GM23338 (cell line): ENCODE results near the gene OR14A16.

Experiments used
- CTCF ChIP-seq, 2 experiments: fragments of 200-600 bp in 1 of 2; sonication (generic) in 1 of 2; conservative IDR thresholded peaks; 2 replicates each; pipeline versions ENCODE4 v1.5.1 to v1.6.1; 2016 to 2017; ENCODE audit warnings: antibody characterized with exemption in 2 of 2, low read depth in 2 of 2, mild to moderate bottlenecking in 2 of 2, moderate library complexity in 1 of 2
- POLR2AphosphoS5 ChIP-seq: IDR thresholded peaks from 2 replicates; pipeline ENCODE4 v1.6.1; 2016; ENCODE audit warnings: antibody characterized with exemption, low read depth

DNA sequence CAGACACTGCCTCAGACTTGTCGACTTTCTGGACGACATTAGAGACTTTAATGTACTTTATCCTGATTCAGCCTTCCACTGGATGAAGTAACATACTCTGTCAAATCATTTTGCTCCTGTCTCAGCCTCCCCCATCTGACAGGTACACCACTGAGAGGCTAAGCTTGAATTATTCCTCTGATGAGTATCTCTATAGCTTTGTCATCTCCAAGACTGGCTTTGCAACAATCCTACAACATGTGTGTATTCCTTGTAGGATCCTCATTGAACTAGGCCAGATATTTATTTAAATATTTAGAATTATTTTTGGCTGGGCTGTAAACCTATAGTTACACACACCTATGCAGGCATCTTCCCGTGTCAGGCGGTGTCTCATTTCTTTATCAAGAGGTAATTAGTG is 32.0 kb upstream of the OR14A16 start:
- no peak for TF ChIP-seq CTCF (conservative IDR thresholded peaks at IDR 0.05; ENCODE audit: low read depth in 2 of 2)
- no peak for TF ChIP-seq POLR2AphosphoS5
